ENCODE data around the gene CDC45.

- TF ChIP-seq CTCF (conservative IDR thresholded peaks at IDR 0.05 in 1 of 2, IDR thresholded peaks at IDR 0.05 in 1 of 2; ENCODE audit: extremely low read depth in 1 of 2, insufficient read depth in 1 of 2, low read depth in 1 of 2, low read length in 2 of 2) (no peak), EZH2 (IDR thresholded peaks at IDR 0.05; ENCODE audit: borderline replicate concordance, low read length) (no peak)
These were observed 37.6 kb upstream of the CDC45 start for GRCh38 chr22:19442166-19442565.
